ENCODE measurements around the gene SLC12A3.

SLC12A3 gene

DNA sequence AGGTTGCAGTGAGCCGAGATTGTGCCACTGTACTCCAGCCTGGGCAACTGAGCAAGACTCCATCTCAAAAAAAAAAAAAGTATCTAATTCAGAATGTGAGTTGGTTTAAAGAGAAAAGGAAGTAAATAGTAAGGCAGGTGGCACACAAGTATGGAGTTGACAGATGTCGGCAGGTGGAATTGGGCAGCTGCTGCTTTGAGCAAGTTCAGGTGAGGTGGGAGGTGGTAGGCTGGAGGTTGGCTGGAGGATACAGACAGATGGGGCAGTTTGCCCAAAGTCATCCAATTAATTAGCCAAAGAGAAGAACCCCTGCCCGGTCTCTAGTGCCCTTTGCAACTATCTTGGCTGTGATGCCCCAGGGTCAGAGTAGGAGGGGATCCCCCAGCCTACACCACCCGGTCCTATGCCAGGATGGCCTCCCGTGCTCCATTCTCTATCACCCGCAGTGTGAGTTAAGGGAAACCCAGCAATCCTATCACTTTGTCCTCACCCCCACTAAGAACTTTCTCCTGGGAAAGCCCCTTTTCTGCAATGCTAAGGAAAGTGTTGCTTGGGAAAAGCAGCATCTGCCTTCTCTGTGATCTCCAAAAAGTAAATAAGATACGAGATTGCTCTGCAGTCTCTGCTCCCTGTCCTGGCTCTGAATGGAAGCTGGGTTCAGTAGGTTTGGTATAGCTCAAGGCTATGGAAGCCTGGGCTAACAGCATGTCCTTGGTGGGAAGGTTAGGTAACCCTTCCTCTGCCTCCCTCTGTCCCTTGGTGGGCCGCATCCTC lies 32.2 kb downstream of the SLC12A3 start:
- DNase-seq (ENCODE audit: low read depth): no peak
- TF ChIP-seq, protein P1, sequence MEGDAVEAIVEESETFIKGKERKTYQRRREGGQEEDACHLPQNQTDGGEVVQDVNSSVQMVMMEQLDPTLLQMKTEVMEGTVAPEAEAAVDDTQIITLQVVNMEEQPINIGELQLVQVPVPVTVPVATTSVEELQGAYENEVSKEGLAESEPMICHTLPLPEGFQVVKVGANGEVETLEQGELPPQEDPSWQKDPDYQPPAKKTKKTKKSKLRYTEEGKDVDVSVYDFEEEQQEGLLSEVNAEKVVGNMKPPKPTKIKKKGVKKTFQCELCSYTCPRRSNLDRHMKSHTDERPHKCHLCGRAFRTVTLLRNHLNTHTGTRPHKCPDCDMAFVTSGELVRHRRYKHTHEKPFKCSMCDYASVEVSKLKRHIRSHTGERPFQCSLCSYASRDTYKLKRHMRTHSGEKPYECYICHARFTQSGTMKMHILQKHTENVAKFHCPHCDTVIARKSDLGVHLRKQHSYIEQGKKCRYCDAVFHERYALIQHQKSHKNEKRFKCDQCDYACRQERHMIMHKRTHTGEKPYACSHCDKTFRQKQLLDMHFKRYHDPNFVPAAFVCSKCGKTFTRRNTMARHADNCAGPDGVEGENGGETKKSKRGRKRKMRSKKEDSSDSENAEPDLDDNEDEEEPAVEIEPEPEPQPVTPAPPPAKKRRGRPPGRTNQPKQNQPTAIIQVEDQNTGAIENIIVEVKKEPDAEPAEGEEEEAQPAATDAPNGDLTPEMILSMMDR (IDR thresholded peaks at IDR 0.05; ENCODE audit: low read depth, low read length, missing control alignments): no peak
- H3K4me3 ChIP-seq (ENCODE audit: low read depth, low read length): no peak overlapping the region

DNA sequence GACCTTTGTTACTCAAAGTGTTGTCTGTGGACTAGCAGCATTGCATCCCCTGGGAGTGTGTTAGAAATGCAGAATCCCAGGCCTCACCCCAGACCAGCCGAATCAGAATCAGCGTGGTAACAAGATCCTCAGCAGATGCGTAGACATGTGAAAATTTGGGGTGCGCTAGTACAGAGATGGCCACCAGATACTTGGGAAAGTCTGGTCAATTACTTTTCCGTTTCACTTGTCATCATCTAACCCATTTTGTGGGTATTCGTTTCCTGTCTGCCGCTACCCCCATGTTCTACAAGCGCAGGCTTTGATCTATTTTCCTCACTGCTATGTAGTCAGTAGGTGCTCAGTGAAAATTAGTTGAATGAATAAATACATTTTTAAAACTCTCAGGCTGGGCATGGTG lies 33.8 kb downstream of the SLC12A3 start:
- DNase-seq (ENCODE audit: low read depth): no peak
- H3K4me3 ChIP-seq (ENCODE audit: low read depth, low read length): no peak overlapping the region
- TF ChIP-seq, protein P1 (IDR thresholded peaks at IDR 0.05; ENCODE audit: low read depth, low read length, missing control alignments): no peak

DNA sequence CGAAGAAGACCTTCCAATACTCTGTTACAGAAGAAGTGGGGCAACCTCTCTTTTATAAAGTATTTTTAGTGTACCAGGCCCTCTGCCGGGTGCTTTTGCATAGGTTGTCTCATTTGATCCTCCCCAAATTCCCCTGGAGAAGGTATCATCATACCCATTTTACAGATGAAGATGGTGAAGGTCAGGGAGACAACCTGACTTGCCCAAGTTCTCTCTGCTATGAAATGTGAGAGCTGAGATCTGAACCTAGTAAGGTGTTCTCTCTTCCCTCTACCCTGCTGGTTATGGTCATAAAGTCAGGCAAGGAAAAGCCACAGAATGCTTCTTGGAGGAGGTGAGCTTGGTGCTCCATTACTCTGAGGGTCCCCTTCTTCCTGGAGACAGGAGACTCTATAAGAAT lies 38.9 kb downstream of the SLC12A3 start:
- no peak overlapping the region for H3K4me3 ChIP-seq (ENCODE audit: low read depth, low read length)
- DNase-seq (ENCODE audit: low read depth): no peak
- TF ChIP-seq, protein P1 (IDR thresholded peaks at IDR 0.05; ENCODE audit: low read depth, low read length, missing control alignments): no peak

DNA sequence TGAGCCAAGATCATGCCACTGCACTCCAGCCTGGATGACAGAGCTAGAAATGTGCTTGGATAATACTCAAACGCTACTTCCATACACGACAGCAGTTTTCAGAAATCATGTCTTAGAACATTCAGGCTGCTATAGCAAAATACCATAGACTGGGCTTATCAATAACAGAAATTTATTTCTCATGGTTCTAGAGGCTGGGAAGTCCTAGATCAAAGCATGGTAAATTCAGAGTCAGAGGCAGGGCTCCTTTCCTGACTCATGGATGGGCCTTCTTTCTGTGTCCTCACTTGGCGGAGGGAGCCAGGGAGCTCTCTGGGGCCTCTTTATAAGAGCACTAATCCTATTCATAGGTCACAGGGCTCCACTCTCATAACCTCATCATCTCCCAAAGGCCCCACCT lies 42.4 kb downstream of the SLC12A3 start:
- H3K4me3 ChIP-seq (ENCODE audit: low read depth, low read length): no peak overlapping the region
- TF ChIP-seq, protein P1 (IDR thresholded peaks at IDR 0.05; ENCODE audit: low read depth, low read length, missing control alignments): no peak
- DNase-seq (ENCODE audit: low read depth): no peak

DNA sequence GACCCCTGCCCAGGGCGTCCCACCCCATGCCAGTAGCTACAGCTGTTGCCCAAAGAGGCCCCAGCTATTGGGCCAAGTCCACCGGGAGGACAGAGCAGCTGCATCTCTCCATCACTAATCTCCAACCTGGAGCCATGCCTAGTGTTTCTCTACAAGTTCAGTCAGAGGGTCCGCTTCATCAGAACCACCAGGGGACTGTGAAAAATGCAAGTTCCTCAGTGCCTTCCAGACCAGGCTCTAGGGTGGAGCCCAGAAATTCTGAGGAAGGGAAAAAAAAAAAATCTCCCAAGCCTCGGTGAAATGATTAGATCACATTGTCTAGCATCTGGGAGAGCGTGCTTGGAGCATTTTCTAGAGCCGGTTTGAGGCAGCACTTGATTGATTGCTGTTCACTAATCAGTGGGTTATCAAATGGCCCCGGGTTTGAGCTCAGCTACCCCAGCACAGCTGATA lies 44.5 kb downstream of the SLC12A3 start:
- H3K4me3 ChIP-seq (ENCODE audit: low read depth, low read length): no peak overlapping the region
- no peak for DNase-seq (ENCODE audit: low read depth)
- TF ChIP-seq, protein P1 (IDR thresholded peaks at IDR 0.05; ENCODE audit: low read depth, low read length, missing control alignments): no peak

DNA sequence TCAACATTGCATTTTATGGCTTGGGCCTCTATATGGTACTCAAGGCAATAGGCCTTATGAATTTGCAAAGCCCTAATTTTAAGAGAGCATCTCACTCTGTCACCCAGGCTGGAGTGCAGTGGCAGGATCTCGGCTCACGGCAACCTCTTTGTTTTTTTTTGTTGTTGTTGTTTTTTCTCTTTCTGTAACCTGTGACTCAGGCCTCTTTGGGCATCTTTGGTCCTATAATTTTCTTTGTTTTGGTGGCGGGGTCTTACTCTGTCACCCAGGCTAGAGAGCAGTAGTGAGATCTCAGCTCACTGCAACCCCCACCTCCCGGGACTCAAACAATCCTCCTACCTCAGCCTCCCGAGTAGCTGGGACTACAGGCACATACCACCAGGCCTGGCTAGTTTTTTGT lies 45.1 kb downstream of the SLC12A3 start:
- no peak overlapping the region for H3K4me3 ChIP-seq (ENCODE audit: low read depth, low read length)
- no peak for DNase-seq (ENCODE audit: low read depth)
- TF ChIP-seq, protein P1 (IDR thresholded peaks at IDR 0.05; ENCODE audit: low read depth, low read length, missing control alignments): no peak
